Caco-2 (cell line): ENCODE measurements around the gene EGFL7. TPM values are rescaled to one million over a fixed set of nuclear protein-coding genes. Genes with fewer than 3 reads are reported as not detected.

Source experiments
- BruUV-seq: library from RNA; stranded (reverse); fragments of 400-500 nt; replicated peaks from 2 replicates; lab custom pipeline; 2021; lab: Mats Ljungman, UMichigan
- CTCF ChIA-PET: fragments of 300-600 bp; sonication (Branson Sonifier 250); formaldehyde crosslinking; loops from one replicate; lab custom pipeline; 2022; ENCODE audit warnings: antibody characterized with exemption; lab: Charles Lee
- POLR2A ChIA-PET: fragments of 300-600 bp; sonication (Branson Sonifier 250); formaldehyde crosslinking; loops from one replicate; lab custom pipeline; 2022; ENCODE audit warnings: antibody characterized with exemption; lab: Charles Lee
- DNase-seq, 2 experiments: peaks; one replicate each; pipeline versions ENCODE4 v3.0.0 to v3.0.0-alpha.2; 2020 to 2022
- H3K27me3 ChIP-seq: replicated peaks from 2 replicates; pipeline ENCODE4 v1.6.0; 2011; ENCODE audit warnings: low read length; ENCODE audit not compliant: control insufficient read depth, insufficient read depth
- H3K36me3 ChIP-seq: 2 replicates; pipeline ENCODE4 v1.5.1; 2011; ENCODE audit warnings: low read length; ENCODE audit not compliant: control insufficient read depth, insufficient read depth
- H3K4me1 ChIP-seq: fragments of 250-450 bp; sonication (Bioruptor Pico); 2 replicates; pipeline ENCODE4 v1.5.1; 2020; ENCODE audit warnings: mild to moderate bottlenecking
- H3K4me3 ChIP-seq: 2 replicates; pipeline ENCODE4 v1.5.1; 2011; ENCODE audit warnings: low read depth, mild to moderate bottlenecking, control low read depth, low read length
- H3K9me3 ChIP-seq: fragments of 250-450 bp; sonication (Bioruptor Pico); 2 replicates; pipeline ENCODE4 v1.5.1; 2020; ENCODE audit warnings: mild to moderate bottlenecking, moderate library complexity
- H3K27ac Mint-ChIP-seq: one replicate; pipeline ENCODE4 v1.8.0; 2022; ENCODE audit warnings: mixed read lengths; ENCODE audit not compliant: unreplicated experiment
- H3K27me3 Mint-ChIP-seq: one replicate; pipeline ENCODE4 v1.8.0; 2022; ENCODE audit warnings: mixed read lengths; ENCODE audit not compliant: insufficient read depth, unreplicated experiment
- H3K36me3 Mint-ChIP-seq: one replicate; pipeline ENCODE4 v1.8.0; 2022; ENCODE audit warnings: mild to moderate bottlenecking, mixed read lengths; ENCODE audit not compliant: insufficient read depth, unreplicated experiment
- H3K4me1 Mint-ChIP-seq: one replicate; pipeline ENCODE4 v1.8.0; 2022; ENCODE audit warnings: low read depth, mixed read lengths; ENCODE audit not compliant: unreplicated experiment
- H3K4me3 Mint-ChIP-seq: one replicate; pipeline ENCODE4 v1.8.0; 2022; ENCODE audit warnings: mild to moderate bottlenecking, moderate library complexity, mixed read lengths; ENCODE audit not compliant: unreplicated experiment
- H3K9me3 Mint-ChIP-seq: one replicate; pipeline ENCODE4 v1.8.0; 2022; ENCODE audit warnings: mixed read lengths; ENCODE audit not compliant: unreplicated experiment
- CTCF ChIP-seq, 2 experiments: fragments of 200-600 bp in 1 of 2; IDR thresholded peaks; 1 replicate in 1 of 2; 2 replicates in 1 of 2; pipeline versions ENCODE4 v1.5.1 to v1.8.0; 2011 to 2022; ENCODE audit warnings: antibody characterized with exemption in 1 of 2, control low read depth in 1 of 2, inconsistent platforms in 1 of 2, low read depth in 1 of 2, low read length in 1 of 2, mild to moderate bottlenecking in 1 of 2, moderate library complexity in 1 of 2; ENCODE audit not compliant: insufficient read depth in 1 of 2, severe bottlenecking in 1 of 2, unreplicated experiment in 1 of 2
- intact Hi-C: fragments of 100-400 bp; cut with micrococcal nuclease; formaldehyde crosslinking; loops from one replicate; pipeline ENCODE4 v1.10.0; 2022; ENCODE audit not compliant: unreplicated experiment
- total RNA-seq: library from RNA; stranded (reverse); gene quantifications from 2 replicates; pipeline ENCODE4 v1.2.3, GENCODE V29; 2022

The EGFL7 gene
- total RNA-seq, 1 experiment from 2014 or later: 30.2 TPM

- BruUV-seq: no TSS peak
- no peak for DNase-seq
- Mint-ChIP-seq H3K27me3 (no peaks in the 10 kb centered on the region), H3K4me3 (peak overlapping the region; percentile 62), H3K36me3 (peaks cover 12% of the 10 kb centered on the region), H3K9me3 (no peaks in the 10 kb centered on the region), H3K27ac (no peak overlapping the region), H3K4me1 (no peaks in the 10 kb centered on the region)
- POLR2A ChIA-PET: no interaction called here
- H3K36me3 ChIP-seq: no peaks in the 10 kb centered on the region
- intact Hi-C loops: no loop called here
- H3K4me3 ChIP-seq: no peak overlapping the region
- CTCF ChIA-PET: interaction anchor here (0.6 kb wide), 1 partner anchor 324 kb away, joined by 3 read pairs; no protein-coding TSS in a partner anchor
- no peaks in the 10 kb centered on the region for H3K27me3 ChIP-seq
- no peaks in the 10 kb centered on the region for H3K9me3 ChIP-seq
- H3K4me1 ChIP-seq: 0 out of 2 replicates have a peak, but pooled peaks cover 3% of the 10 kb centered on the region
- no peak for TF ChIP-seq CTCF (IDR thresholded peaks at IDR 0.05; ENCODE audit: insufficient read depth in 1 of 2, low read depth in 1 of 2, low read length in 1 of 2, severe bottlenecking in 1 of 2, unreplicated experiment in 1 of 2)
Observed at GRCh38 chr9:136664000-136664915, 1.5 kb downstream of the EGFL7 start.

GRCh38 chr9:136665111-136665703 lies 2.5 kb downstream of the EGFL7 start:
- TF ChIP-seq CTCF (IDR thresholded peaks at IDR 0.05; ENCODE audit: insufficient read depth in 1 of 2, low read depth in 1 of 2, low read length in 1 of 2, severe bottlenecking in 1 of 2, unreplicated experiment in 1 of 2): peak; percentile 5 to 16
- peak overlapping the region; percentile 62 for H3K4me3 Mint-ChIP-seq
- 0 out of 2 replicates have a peak, but pooled peaks cover 3% of the 10 kb centered on the region for H3K4me1 ChIP-seq
- H3K4me1 Mint-ChIP-seq: no peaks in the 10 kb centered on the region
- intact Hi-C loops: no loop called here
- CTCF ChIA-PET: no interaction called here
- H3K36me3 Mint-ChIP-seq: peaks cover 18% of the 10 kb centered on the region
- peak overlapping the region; percentile 10 for H3K27ac Mint-ChIP-seq
- POLR2A ChIA-PET: no interaction called here
- peak in 1 of 2 experiments; percentile 56 for DNase-seq
- no peaks in the 10 kb centered on the region for H3K9me3 ChIP-seq
- no peaks in the 10 kb centered on the region for H3K36me3 ChIP-seq
- no peaks in the 10 kb centered on the region for H3K27me3 ChIP-seq
- H3K9me3 Mint-ChIP-seq: no peaks in the 10 kb centered on the region
- peak overlapping the region; percentile 35 for H3K4me3 ChIP-seq
- no TSS peak for BruUV-seq
- H3K27me3 Mint-ChIP-seq: no peaks in the 10 kb centered on the region

GRCh38 chr9:136665704-136666371 lies 3.1 kb downstream of the EGFL7 start:
- Mint-ChIP-seq H3K27ac (no peak overlapping the region), H3K4me1 (no peaks in the 10 kb centered on the region), H3K36me3 (peaks cover 18% of the 10 kb centered on the region), H3K9me3 (no peaks in the 10 kb centered on the region), H3K27me3 (no peaks in the 10 kb centered on the region), H3K4me3 (peak overlapping the region; percentile 62)
- Histone ChIP-seq H3K4me3 (peak overlapping the region; percentile 40), H3K27me3 (no peaks in the 10 kb centered on the region), H3K4me1 (0 out of 2 replicates have a peak, but pooled peaks cover 3% of the 10 kb centered on the region), H3K9me3 (no peaks in the 10 kb centered on the region), H3K36me3 (no peaks in the 10 kb centered on the region)
- ChIA-PET CTCF (no interaction called here), POLR2A (no interaction called here)
- intact Hi-C loops: no loop called here
- BruUV-seq: no TSS peak
- DNase-seq: peak in 1 of 2 experiments; percentile 62
- TF ChIP-seq CTCF (IDR thresholded peaks at IDR 0.05; ENCODE audit: insufficient read depth in 1 of 2, low read depth in 1 of 2, low read length in 1 of 2, severe bottlenecking in 1 of 2, unreplicated experiment in 1 of 2): no peak
